ENCODE measurements around the gene B9D2.
"Not testable (repeated sequence)": the region's sequence is repeated elsewhere in the genome, so short reads cannot be mapped to it uniquely, and the experiment has no call there.

Gene B9D2

GRCh38 chr19:41386442-41386841 lies 22.5 kb upstream of the B9D2 start:
- H3K4me3 ChIP-seq (ENCODE audit: low read depth, low read length) = no peak overlapping the region
- no peak for TF ChIP-seq CTCF (IDR thresholded peaks at IDR 0.05; ENCODE audit: borderline replicate concordance, insufficient read depth, low read depth, low read length)

GRCh38 chr19:41384351-41384750 lies 20.4 kb upstream of the B9D2 start:
- TF ChIP-seq CTCF (IDR thresholded peaks at IDR 0.05; ENCODE audit: borderline replicate concordance, insufficient read depth, low read depth, low read length) = no peak
- H3K4me3 ChIP-seq (ENCODE audit: low read depth, low read length) = no peak overlapping the region

GRCh38 chr19:41381536-41381935 lies 17.6 kb upstream of the B9D2 start:
- H3K4me3 ChIP-seq (ENCODE audit: low read depth, low read length) = not testable (repeated sequence)

- peak; percentile 76 for TF ChIP-seq CTCF (IDR thresholded peaks at IDR 0.05; ENCODE audit: borderline replicate concordance, insufficient read depth, low read depth, low read length)
- H3K4me3 ChIP-seq (ENCODE audit: low read depth, low read length) = no peak overlapping the region
Observed at GRCh38 chr19:41377977-41378709, 14.2 kb upstream of the B9D2 start.

GRCh38 chr19:41376998-41377365 lies 13.0 kb upstream of the B9D2 start:
- TF ChIP-seq CTCF (IDR thresholded peaks at IDR 0.05; ENCODE audit: borderline replicate concordance, insufficient read depth, low read depth, low read length) = no peak
- H3K4me3 ChIP-seq (ENCODE audit: low read depth, low read length) = no peak overlapping the region

- peak within 1 kb of the TSS; percentile 38 for H3K4me3 ChIP-seq (ENCODE audit: low read depth, low read length)
Observed at GRCh38 chr19:41376241-41376997, 12.5 kb upstream of the B9D2 start, which contains the start of gene TMEM91. TMEM91 (plus strand) TSS chr19:41376533; CDS start chr19:41378310, 1,777 bp downstream.

GRCh38 chr19:41373993-41374392 lies 10.0 kb upstream of the B9D2 start:
- H3K4me3 ChIP-seq (ENCODE audit: low read depth, low read length) = no peak overlapping the region
- no peak for TF ChIP-seq CTCF (IDR thresholded peaks at IDR 0.05; ENCODE audit: borderline replicate concordance, insufficient read depth, low read depth, low read length)

More at GRCh38 chr19:41376241-41376997, 12.5 kb upstream of the B9D2 start, which contains the start of gene TMEM91:
- TF ChIP-seq CTCF (IDR thresholded peaks at IDR 0.05; ENCODE audit: borderline replicate concordance, insufficient read depth, low read depth, low read length) = no peak
